ENCODE data around the gene TMBIM4.
A peak's percentile ranks its signal among the peaks of the same experiment; 100 is the strongest.

TMBIM4 gene

GRCh38 chr12:66163289-66163688 is 6.5 kb downstream of the TMBIM4 start:
- Histone ChIP-seq H3K4me1 (peaks cover 6 to 58% (median 12%) of the 10 kb centered on the region in 10 experiments), H3K4me3 (no peak overlapping the region), H3K36me3 (peaks cover 49 to 92% (median 73%) of the 10 kb centered on the region in 11 experiments), H3K4me2 (peak overlapping the region in 5 of 11 experiments; percentile 5 to 36 (median 20); a peak in 7 of 22 replicates), H3K27ac (peak overlapping the region in 2 of 11 experiments; percentile 18 to 27; a peak in 2 of 22 replicates), H3K9me3 (replicated peaks in 1 of 11) (peaks cover 63 to 98% (median 76%) of the 10 kb centered on the region in 11 experiments), H3K27me3 (no peaks in the 10 kb centered on the region), H4K20me1 (no peaks in the 10 kb centered on the region), H3K9ac (no peak overlapping the region)
- TF ChIP-seq Cebpa-rat (IDR thresholded peaks at IDR 0.05), result no peak

DNA sequence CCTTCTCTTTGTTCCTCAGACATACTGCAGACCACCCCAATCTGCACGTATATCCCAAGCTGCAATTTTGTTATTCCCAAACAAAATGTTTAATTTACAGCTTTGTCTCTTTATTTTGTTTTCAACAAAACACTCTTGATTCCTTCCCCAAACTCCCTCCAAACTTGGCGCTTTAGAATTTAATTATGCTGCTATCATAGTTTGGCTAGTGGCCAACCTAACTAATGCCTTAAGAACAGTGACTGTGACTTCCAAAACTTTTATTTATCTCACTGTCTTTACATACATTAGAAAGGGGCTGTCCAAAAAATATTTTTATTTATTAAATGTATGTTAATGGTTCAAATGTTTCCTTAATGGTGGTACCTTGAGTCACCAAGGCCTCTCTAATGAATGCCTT is 7.1 kb downstream of the TMBIM4 start:
- Histone ChIP-seq H3K27ac (no peak overlapping the region), H3K36me3 (peaks cover 49 to 94% (median 68%) of the 10 kb centered on the region in 11 experiments), H3K4me2 (peak overlapping the region in 3 of 11 experiments; percentile 14 to 36 (median 36); a peak in 4 of 22 replicates), H3K4me1 (peaks cover under 1 to 53% (median 7%) of the 10 kb centered on the region in 10 experiments; a peak in 17 of 20 replicates), H3K4me3 (no peak overlapping the region), H3K9ac (no peak overlapping the region), H3K9me3 (replicated peaks in 1 of 11) (peaks cover 63 to 95% (median 75%) of the 10 kb centered on the region in 11 experiments), H4K20me1 (no peaks in the 10 kb centered on the region), H3K27me3 (no peaks in the 10 kb centered on the region)
- no peak for TF ChIP-seq Cebpa-rat (IDR thresholded peaks at IDR 0.05)

GRCh38 chr12:66160704-66161103 is 9.1 kb downstream of the TMBIM4 start:
- peaks cover 0 to 8% (median 0%) of the 10 kb centered on the region in 11 experiments; a peak in 1 of 22 replicates for H4K20me1 ChIP-seq
- no peak overlapping the region for H3K4me3 ChIP-seq
- no peak overlapping the region for H3K27ac ChIP-seq
- no peak overlapping the region for H3K4me2 ChIP-seq
- no peaks in the 10 kb centered on the region for H3K27me3 ChIP-seq
- no peak overlapping the region for H3K9ac ChIP-seq
- TF ChIP-seq Cebpa-rat (IDR thresholded peaks at IDR 0.05), result no peak
- H3K4me1 ChIP-seq, result peaks cover 0 to 45% (median 4%) of the 10 kb centered on the region in 10 experiments; a peak in 9 of 20 replicates
- H3K9me3 ChIP-seq (replicated peaks in 1 of 11), result peaks cover 44 to 75% (median 57%) of the 10 kb centered on the region in 11 experiments
- H3K36me3 ChIP-seq, result peaks cover 31 to 89% (median 53%) of the 10 kb centered on the region in 11 experiments

DNA sequence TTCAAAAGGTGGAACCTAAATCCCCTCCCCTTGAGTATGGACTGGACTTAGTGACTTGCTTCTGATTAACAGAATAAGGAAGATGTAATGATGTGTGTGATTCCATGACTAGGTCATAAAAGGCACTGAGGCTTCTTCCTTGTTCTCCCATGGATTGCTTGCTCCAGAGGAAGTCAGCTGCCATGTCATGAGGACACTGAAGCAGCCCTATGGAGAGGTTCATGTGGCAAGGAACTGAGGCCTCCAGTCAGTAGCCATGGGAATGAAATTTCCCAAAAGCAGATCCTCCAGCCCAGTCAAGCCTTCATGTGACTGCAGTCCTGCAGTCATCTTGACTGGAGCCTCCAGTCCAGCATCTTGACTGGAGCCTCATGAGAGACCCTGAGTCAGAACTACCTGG is 10.7 kb downstream of the TMBIM4 start:
- TF ChIP-seq Cebpa-rat (IDR thresholded peaks at IDR 0.05), result no peak
- Histone ChIP-seq H3K4me3 (no peak overlapping the region), H3K9me3 (replicated peaks in 1 of 11) (peaks cover 28 to 59% (median 41%) of the 10 kb centered on the region in 11 experiments), H3K4me1 (peaks cover 0 to 51% (median 4%) of the 10 kb centered on the region in 10 experiments; a peak in 9 of 20 replicates), H3K36me3 (peaks cover 25 to 79% (median 42%) of the 10 kb centered on the region in 11 experiments), H3K4me2 (peak overlapping the region in 2 of 11 experiments; percentile 27 to 36; a peak in 4 of 22 replicates), H3K27me3 (no peaks in the 10 kb centered on the region), H4K20me1 (peaks cover 0 to 22% (median 0%) of the 10 kb centered on the region in 11 experiments; a peak in 4 of 22 replicates), H3K27ac (no peak overlapping the region), H3K9ac (no peak overlapping the region)

GRCh38 chr12:66156654-66157053 is 13.1 kb downstream of the TMBIM4 start:
- Histone ChIP-seq H3K9me3 (replicated peaks in 1 of 11) (peaks cover 20 to 34% (median 27%) of the 10 kb centered on the region in 11 experiments; a peak in 21 of 22 replicates), H3K27me3 (no peaks in the 10 kb centered on the region), H3K36me3 (peaks cover 25 to 62% (median 39%) of the 10 kb centered on the region in 11 experiments), H3K9ac (no peak overlapping the region), H3K4me1 (peaks cover 0 to 43% (median 0%) of the 10 kb centered on the region in 10 experiments; a peak in 5 of 20 replicates), H3K4me3 (no peak overlapping the region), H3K4me2 (no peak overlapping the region), H3K27ac (no peak overlapping the region), H4K20me1 (peaks cover 0 to 23% (median 0%) of the 10 kb centered on the region in 11 experiments; a peak in 4 of 22 replicates)
- TF ChIP-seq Cebpa-rat (IDR thresholded peaks at IDR 0.05), result no peak

- peaks cover 0 to 23% (median 0%) of the 10 kb centered on the region in 11 experiments; a peak in 4 of 22 replicates for H4K20me1 ChIP-seq
- H3K36me3 ChIP-seq, result peaks cover 18 to 62% (median 38%) of the 10 kb centered on the region in 11 experiments
- no peaks in the 10 kb centered on the region for H3K27me3 ChIP-seq
- no peak overlapping the region for H3K4me3 ChIP-seq
- peaks cover 6 to 33% (median 24%) of the 10 kb centered on the region in 11 experiments; a peak in 20 of 22 replicates for H3K9me3 ChIP-seq (replicated peaks in 1 of 11)
- peaks cover 0 to 50% (median 7%) of the 10 kb centered on the region in 10 experiments; a peak in 13 of 20 replicates for H3K4me1 ChIP-seq
- H3K9ac ChIP-seq, result no peak overlapping the region
- H3K4me2 ChIP-seq, result no peak overlapping the region
- H3K27ac ChIP-seq, result no peak overlapping the region
- TF ChIP-seq Cebpa-rat (IDR thresholded peaks at IDR 0.05), result no peak
These were observed 15.0 kb downstream of the TMBIM4 start for GRCh38 chr12:66154776-66155175.

GRCh38 chr12:66152732-66153131 is 17.1 kb downstream of the TMBIM4 start:
- peaks cover 11 to 66% (median 41%) of the 10 kb centered on the region in 11 experiments; a peak in 21 of 22 replicates for H3K36me3 ChIP-seq
- no peak overlapping the region for H3K27ac ChIP-seq
- no peak overlapping the region for H3K4me3 ChIP-seq
- peaks cover 0 to 18% (median 11%) of the 10 kb centered on the region in 11 experiments; a peak in 13 of 22 replicates for H3K9me3 ChIP-seq (replicated peaks in 1 of 11)
- no peak for TF ChIP-seq Cebpa-rat (IDR thresholded peaks at IDR 0.05)
- H3K9ac ChIP-seq, result no peak overlapping the region
- H4K20me1 ChIP-seq, result peaks cover 0 to 23% (median 0%) of the 10 kb centered on the region in 11 experiments; a peak in 4 of 22 replicates
- H3K4me2 ChIP-seq, result no peak overlapping the region; a peak in 1 of 22 replicates
- peaks cover 0 to 49% (median 7%) of the 10 kb centered on the region in 10 experiments; a peak in 13 of 20 replicates for H3K4me1 ChIP-seq
- no peaks in the 10 kb centered on the region for H3K27me3 ChIP-seq

DNA sequence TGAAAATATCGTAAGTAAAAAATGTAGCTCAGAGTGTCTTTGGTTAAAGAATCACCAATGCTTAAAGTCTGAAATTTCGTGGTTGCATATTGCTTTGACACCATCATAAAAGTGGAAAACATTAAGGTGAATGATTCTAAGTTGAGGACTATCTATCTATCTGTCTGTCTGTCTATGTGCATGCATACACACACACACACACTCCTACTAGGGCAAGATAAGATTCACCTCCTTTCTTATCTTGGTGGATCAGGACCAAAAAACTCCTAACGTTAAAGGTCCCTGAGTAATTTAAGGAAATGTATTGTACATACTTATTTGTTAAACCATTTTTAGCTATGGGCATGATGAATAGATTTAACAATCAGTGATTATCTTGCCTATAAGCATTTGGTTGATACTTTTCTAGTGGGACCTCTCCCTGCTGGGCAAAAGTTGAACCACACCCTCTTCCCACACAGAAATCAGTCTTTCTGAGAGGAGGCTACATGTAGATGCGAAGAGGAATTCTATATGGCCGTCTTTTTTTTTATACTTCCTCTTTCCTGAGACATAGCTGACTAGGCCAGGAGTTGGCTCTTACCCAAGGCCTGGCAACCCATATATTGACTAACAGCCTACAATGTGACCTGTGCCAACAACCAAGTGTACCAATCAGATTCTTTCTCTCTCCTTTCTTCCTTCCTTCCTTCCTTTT is 19.9 kb downstream of the TMBIM4 start:
- no peak overlapping the region for H3K4me3 ChIP-seq
- H3K27ac ChIP-seq, result peak overlapping the region in 9 of 11 experiments; percentile 18 to 64 (median 45); a peak in 18 of 22 replicates
- H4K20me1 ChIP-seq, result peaks cover 0 to 7% (median 0%) of the 10 kb centered on the region in 11 experiments; a peak in 3 of 22 replicates
- peaks cover 0 to 34% (median 11%) of the 10 kb centered on the region in 11 experiments; a peak in 15 of 22 replicates for H3K9me3 ChIP-seq (replicated peaks in 1 of 11)
- H3K27me3 ChIP-seq, result no peaks in the 10 kb centered on the region
- TF ChIP-seq Cebpa-rat (IDR thresholded peaks at IDR 0.05), result no peak
- H3K4me2 ChIP-seq, result peak overlapping the region in 9 of 11 experiments; percentile 3 to 56 (median 24); a peak in 13 of 22 replicates
- peaks cover 11 to 60% (median 41%) of the 10 kb centered on the region in 11 experiments; a peak in 21 of 22 replicates for H3K36me3 ChIP-seq
- no peak overlapping the region for H3K9ac ChIP-seq
- H3K4me1 ChIP-seq, result peaks cover 14 to 68% (median 23%) of the 10 kb centered on the region in 10 experiments
